Suprapubic skin (tissue), 3 donors: ENCODE measurements around the gene POLDIP2.

Source experiments
- CTCF ChIP-seq, 2 donors: fragments of 200-600 bp in 1 of 2; fragments of 450-650 bp in 1 of 2; sonication (generic) in 1 of 2; IDR thresholded peaks; one replicate each; pipeline ENCODE4 v1.5.1; 2016 to 2019; ENCODE audit warnings: antibody characterized with exemption in 2 of 2, mild to moderate bottlenecking in 1 of 2, moderate library complexity in 1 of 2
- POLR2A ChIP-seq, 2 donors: fragments of 450-650 bp; IDR thresholded peaks; one replicate each; pipeline ENCODE4 v1.6.1; 2017; ENCODE audit warnings: antibody characterized with exemption in 2 of 2, mild to moderate bottlenecking in 2 of 2, moderate library complexity in 2 of 2

DNA sequence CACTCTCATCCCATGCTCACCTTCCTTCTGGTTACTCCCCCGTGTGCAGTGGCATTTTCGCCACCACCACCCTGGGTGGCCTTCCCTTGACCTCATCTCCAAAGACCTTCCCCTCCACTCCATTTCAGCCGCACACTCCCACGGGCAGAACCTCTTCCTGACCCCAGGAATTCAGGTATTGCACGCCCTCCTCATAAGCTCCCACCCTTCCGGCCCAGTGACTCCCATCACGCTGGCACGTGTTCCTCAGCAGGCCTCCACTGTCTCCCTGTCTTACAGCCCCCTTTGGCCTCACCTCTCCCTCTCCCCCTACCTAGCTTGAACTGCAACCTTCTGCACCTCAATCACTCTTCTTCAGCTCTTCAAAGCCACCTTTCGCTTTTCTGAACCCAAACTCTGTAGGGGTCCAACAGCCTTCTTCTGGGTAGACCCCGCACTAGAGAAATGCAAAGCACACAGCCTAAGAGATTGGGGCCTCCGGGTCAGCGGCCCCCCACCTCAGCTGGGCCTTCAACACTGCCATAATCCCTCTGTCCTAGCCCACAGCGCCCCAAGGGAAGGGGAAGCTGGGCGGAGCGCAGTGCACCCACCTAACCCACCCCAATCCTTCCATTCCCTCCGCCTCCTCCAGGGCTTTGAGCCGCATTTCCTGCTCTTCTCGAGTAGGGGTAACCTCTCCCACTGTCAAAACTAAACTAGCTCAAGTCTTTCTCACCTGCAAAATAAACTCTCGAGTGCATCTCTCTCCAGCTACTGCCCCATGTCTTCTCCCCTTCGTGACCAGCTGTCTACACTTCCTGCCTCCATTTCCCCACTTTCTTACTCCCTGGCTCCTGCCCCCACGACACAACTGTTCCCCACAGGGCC is 40.0 kb downstream of the POLDIP2 start:
- TF ChIP-seq CTCF (IDR thresholded peaks at IDR 0.05) (no peak), POLR2A (IDR thresholded peaks at IDR 0.05) (no peak)
